HepG2 (cell line): ENCODE data around the gene MXRA8. TPM values are rescaled to one million over a fixed set of nuclear protein-coding genes. Genes with fewer than 3 reads are reported as not detected.

Experiments
- ATAC-seq: fragments of 200-7000 bp; cut with Tn5 transposase; 3 replicates; pipeline ENCODE4 v1.9.1; 2020; ENCODE audit warnings: mild to moderate bottlenecking, moderate library complexity
- BruUV-seq: library from RNA; stranded (reverse); fragments of 400-500 nt; replicated peaks from 2 replicates; lab custom pipeline; 2021; lab: Mats Ljungman, UMichigan
- CTCF ChIA-PET: fragments of 300-600 bp; formaldehyde crosslinking; extraction: SDS; loops from one replicate; lab custom pipeline; 2021; ENCODE audit warnings: low total read pairs, inconsistent platforms, low intra/inter-chr PET ratio; lab: Yijun Ruan, JAX
- POLR2A ChIA-PET: fragments of 350-600 bp; sonication (Branson Sonifier 250); formaldehyde crosslinking; loops from one replicate; lab custom pipeline; 2020; ENCODE audit warnings: antibody characterized with exemption, inconsistent platforms; lab: Yijun Ruan, JAX
- DNase-seq: peaks from one replicate; pipeline ENCODE4 v3.0.0-alpha.2; 2015; ENCODE audit warnings: low spot score
- FAIRE-seq: peaks from 3 replicates; lab custom pipeline; 2011; peaks lifted over from hg19 to GRCh38; lab: Jason Lieb, UNC
- H2AFZ ChIP-seq: one replicate; pipeline ENCODE4 v1.6.1; 2011; ENCODE audit warnings: low read length, inconsistent platforms
- H3K27ac ChIP-seq: fragments of 300-600 bp; 3 replicates; pipeline ENCODE4 v1.8.0; 2011; ENCODE audit warnings: mixed run types, mild to moderate bottlenecking, mixed read lengths, low read length, inconsistent platforms; ENCODE audit not compliant: insufficient read depth; ENCODE audit errors: extremely low read length
- H3K27me3 ChIP-seq, 2 experiments: fragments of 200-600 bp in 1 of 2; 2 replicates in 1 of 2; 3 replicates in 1 of 2; pipeline versions ENCODE4 v1.6.0 to v1.8.0; 2011; ENCODE audit warnings: low read length in 2 of 2, mild to moderate bottlenecking in 2 of 2, moderate library complexity in 2 of 2, inconsistent platforms in 1 of 2; ENCODE audit not compliant: insufficient read depth in 2 of 2, control insufficient read depth in 1 of 2
- H3K36me3 ChIP-seq, 2 experiments: fragments of 200-600 bp in 1 of 2; replicated peaks in 1 of 2; 2 replicates in 1 of 2; 3 replicates in 1 of 2; pipeline versions ENCODE4 v1.5.1 to v1.8.0; 2011; ENCODE audit warnings: low read length in 2 of 2, inconsistent platforms in 1 of 2; ENCODE audit not compliant: insufficient read depth in 2 of 2, control insufficient read depth in 1 of 2
- H3K4me1 ChIP-seq: 2 replicates; pipeline ENCODE4 v1.5.1; 2012; ENCODE audit warnings: low read length, inconsistent platforms; ENCODE audit not compliant: insufficient read depth
- H3K4me2 ChIP-seq: 2 replicates; pipeline ENCODE4 v1.6.0; 2011; ENCODE audit warnings: low read depth, low read length, inconsistent platforms
- H3K4me3 ChIP-seq, 3 experiments: fragments of 200-600 bp in 1 of 3; sonication (generic), shearing (Covaris generic) in 1 of 3; replicated peaks in 1 of 3; 2 replicates each; pipeline ENCODE4 v1.5.1; 2011 to 2016; ENCODE audit warnings: low read length in 3 of 3, inconsistent platforms in 2 of 3, low read depth in 2 of 3, mild to moderate bottlenecking in 2 of 3, control low read depth in 1 of 3, mixed read lengths in 1 of 3; ENCODE audit not compliant: insufficient read depth in 1 of 3
- H3K79me2 ChIP-seq: one replicate; pipeline ENCODE4 v1.6.1; 2011; ENCODE audit warnings: low read length, inconsistent platforms; ENCODE audit not compliant: insufficient read depth
- H3K9ac ChIP-seq: 2 replicates; pipeline ENCODE4 v1.6.0; 2011; ENCODE audit warnings: mild to moderate bottlenecking, low read depth, low read length, inconsistent platforms; ENCODE audit not compliant: insufficient read depth
- H3K9me3 ChIP-seq: 2 replicates; pipeline ENCODE4 v1.5.1; 2012; ENCODE audit warnings: mild to moderate bottlenecking, low read length
- H4K20me1 ChIP-seq: 2 replicates; pipeline ENCODE4 v1.6.0; 2011; ENCODE audit warnings: inconsistent platforms, mild to moderate bottlenecking, low read length, moderate library complexity; ENCODE audit not compliant: insufficient read depth
- ATF7-NPFF ChIP-seq: sonication (generic); formaldehyde crosslinking; IDR thresholded peaks from 2 replicates; pipeline ENCODE4 v1.8.1; 2023; ENCODE audit warnings: mild to moderate bottlenecking, low read depth, missing genetic modification reagents, moderate library complexity
- GZF1 ChIP-seq: sonication (generic); formaldehyde crosslinking; IDR thresholded peaks from 2 replicates; pipeline ENCODE4 v1.5.1; 2020; ENCODE audit warnings: mild to moderate bottlenecking, missing genetic modification reagents
- HNF4A ChIP-seq: sonication (generic); formaldehyde crosslinking; IDR thresholded peaks from 2 replicates; pipeline ENCODE4 v1.4.0; 2020; ENCODE audit warnings: missing genetic modification reagents
- KLF16 ChIP-seq, 2 experiments: sonication (generic) in 1 of 2; formaldehyde crosslinking in 1 of 2; IDR thresholded peaks; 2 replicates each; pipeline versions ENCODE4 v1.6.1 to v1.8.0; 2016 to 2023; ENCODE audit warnings: missing genetic modification reagents in 2 of 2, missing compliant biosample characterization in 1 of 2
- MEIS2 ChIP-seq: sonication (generic); formaldehyde crosslinking; IDR thresholded peaks from 2 replicates; pipeline ENCODE4 v1.9.0; 2021; ENCODE audit warnings: mild to moderate bottlenecking, missing genetic modification reagents
- MIXL1 ChIP-seq: IDR thresholded peaks from 2 replicates; pipeline ENCODE4 v1.6.1; 2016
- NAIF1 ChIP-seq: sonication (generic); formaldehyde crosslinking; IDR thresholded peaks from 2 replicates; pipeline ENCODE4 v1.5.0; 2020; ENCODE audit warnings: mild to moderate bottlenecking, missing genetic modification reagents, borderline replicate concordance
- NFATC3 ChIP-seq: sonication (generic); formaldehyde crosslinking; IDR thresholded peaks from 2 replicates; pipeline ENCODE4 v1.5.1; 2020; ENCODE audit warnings: mild to moderate bottlenecking, missing genetic modification reagents
- SIX1 ChIP-seq: sonication (generic); formaldehyde crosslinking; IDR thresholded peaks from 2 replicates; pipeline ENCODE4 v1.4.0; 2020; ENCODE audit warnings: missing genetic modification reagents, borderline replicate concordance
- THYN1 ChIP-seq: sonication (generic); formaldehyde crosslinking; IDR thresholded peaks from 2 replicates; pipeline ENCODE4 v1.8.1; 2023; ENCODE audit warnings: low read depth, mild to moderate bottlenecking, moderate library complexity, missing genetic modification reagents, borderline replicate concordance
- ZBTB20 ChIP-seq: sonication (generic); formaldehyde crosslinking; IDR thresholded peaks from 2 replicates; pipeline ENCODE4 v1.8.1; 2023; ENCODE audit warnings: missing genetic modification reagents, low read depth, mild to moderate bottlenecking, borderline replicate concordance
- ZFP36 ChIP-seq: fragments of 150-350 bp; IDR thresholded peaks from 2 replicates; pipeline ENCODE4 v1.6.1; 2018; ENCODE audit warnings: borderline replicate concordance, low read length, low read depth; ENCODE audit not compliant: partially characterized antibody
- ZMAT3 ChIP-seq: sonication (generic); formaldehyde crosslinking; conservative IDR thresholded peaks from 2 replicates; pipeline ENCODE4 v1.7.0; 2021; ENCODE audit warnings: missing genetic modification reagents
- ZNF326 ChIP-seq: sonication (generic); formaldehyde crosslinking; IDR thresholded peaks from 2 replicates; pipeline ENCODE4 v1.4.0; 2020; ENCODE audit warnings: missing genetic modification reagents, borderline replicate concordance
- ZNF329 ChIP-seq: sonication (generic); formaldehyde crosslinking; IDR thresholded peaks from 2 replicates; pipeline ENCODE4 v1.9.0; 2021; ENCODE audit warnings: low read depth, mild to moderate bottlenecking, missing genetic modification reagents
- ZNF34 ChIP-seq: sonication (generic); formaldehyde crosslinking; IDR thresholded peaks from 2 replicates; pipeline ENCODE4 v1.4.0; 2020; ENCODE audit warnings: mild to moderate bottlenecking, missing genetic modification reagents, borderline replicate concordance
- ZNF432 ChIP-seq: sonication (generic); formaldehyde crosslinking; IDR thresholded peaks from 2 replicates; pipeline ENCODE4 v1.5.0; 2020; ENCODE audit warnings: missing genetic modification reagents, mild to moderate bottlenecking, borderline replicate concordance
- ZNF546 ChIP-seq: sonication (generic); formaldehyde crosslinking; conservative IDR thresholded peaks from 2 replicates; pipeline ENCODE4 v1.8.1; 2023; ENCODE audit warnings: mild to moderate bottlenecking, missing genetic modification reagents
- ZNF552 ChIP-seq: sonication (generic); formaldehyde crosslinking; IDR thresholded peaks from 2 replicates; pipeline ENCODE4 v1.9.0; 2022; ENCODE audit warnings: missing genetic modification reagents, mild to moderate bottlenecking, borderline replicate concordance
- ZNF710 ChIP-seq: sonication (generic); formaldehyde crosslinking; IDR thresholded peaks from 2 replicates; pipeline ENCODE4 v1.5.0; 2020; ENCODE audit warnings: mild to moderate bottlenecking, missing genetic modification reagents, borderline replicate concordance
- WGBS: methylation state at CpG from one replicate; pipeline ENCODE4 v1.1.6; 2017; ENCODE audit warnings: low lambda C conversion rate; 5-methylcytosine and 5-hydroxymethylcytosine counted together
- in situ Hi-C: cut with HindIII; loops from 2 replicates; pipeline ENCODE4 v1.10.0; 2017; ENCODE audit warnings: low pct_unique_long_range_greater_than_20kb; ENCODE audit not compliant: extremely low pct_ligation_motif_present
- intact Hi-C: fragments of 100-400 bp; cut with micrococcal nuclease; formaldehyde crosslinking; loops from one replicate; pipeline ENCODE4 v1.10.0; 2022; ENCODE audit not compliant: unreplicated experiment
- polyA plus RNA-seq, 8 experiments: library from polyadenylated mRNA; depleted of rRNA in 3 of 8; stranded (reverse) in 7 of 8; unstranded in 1 of 8; fragments of >200 nt; fragmentation: Illumina TruSeq in 4 of 8; extraction: Trizol in 4 of 8; gene quantifications; 2 replicates each; pipeline versions ENCODE4 v1.2.1 to v1.2.3, GENCODE V29; 2011 to 2016; ENCODE audit warnings: low read depth in 4 of 8, missing spikeins in 1 of 8, mixed read lengths in 1 of 8; ENCODE audit not compliant: insufficient read depth in 1 of 8
- total RNA-seq, 5 experiments: library from RNA; depleted of rRNA; stranded (reverse); fragments of >200 nt; fragmentation: Illumina TruSeq; extraction: Trizol; gene quantifications; 2 replicates each; pipeline ENCODE4 v1.2.3, GENCODE V29; 2016; ENCODE audit warnings: low read depth in 1 of 5

The MXRA8 gene
- total and polyA plus RNA-seq, 2 of the 13 experiments (the other 11 are each of a cell fraction or from before 2014, with no cell fraction given), result 19.8 to 44.8 TPM

- Histone ChIP-seq H3K9me3 (no peaks in the 10 kb centered on the region), H3K79me2 (peaks cover 45% of the 10 kb centered on the region), H3K4me3 (peak overlapping the region; percentile 75 to 95 (median 89)), H3K9ac (peak overlapping the region; percentile 90), H3K4me1 (peaks cover 56% of the 10 kb centered on the region), H3K36me3 (peaks cover 10 to 42% of the 10 kb centered on the region in 2 experiments; a peak in 4 of 5 replicates), H4K20me1 (peaks cover 17% of the 10 kb centered on the region), H3K27me3 (no peaks in the 10 kb centered on the region), H3K27ac (peak overlapping the region; percentile 85), H2AFZ (no peak overlapping the region), H3K4me2 (peak overlapping the region; percentile 94)
- POLR2A ChIA-PET, result interaction anchor here (0.7 to 12.4 kb wide), 15 partner anchors 8 to 111 kb away, joined by 3 to 355 read pairs (median 15); partner anchors contain the start of genes ANKRD65, ATAD3A, AURKAIP1 and DVL1
- intact Hi-C loops, result loop anchor here (2.0 kb wide), 1 partner anchor 23 kb away; no protein-coding TSS in a partner anchor
- BruUV-seq, result no TSS peak
- in situ Hi-C loops, result loop anchor here (5.0 kb wide), 1 partner anchor 37 kb away; the partner anchor contains the start of gene VWA1
- FAIRE-seq (no peak), DNase-seq (no peak), ATAC-seq (peak; percentile 0; the same call in 2 of the 3 replicates)
- WGBS, result 4% methylated on average over 19 of the region's 34 CpGs
- CTCF ChIA-PET, result no interaction called here
- TF ChIP-seq ZMAT3 (peak; percentile 4; the same call in 1 of the 2 replicates), KLF16 (CRISPR knock-in tag; IDR thresholded peaks at IDR 0.05) (0 out of 4 replicates have a peak, but pooled peaks of 1 of the 2 experiments have one; percentile 47), THYN1 (CRISPR knock-in tag) (no peak), ZNF329 (CRISPR knock-in tag) (peak; percentile 0; the same call in 1 of the 2 replicates), GZF1 (CRISPR knock-in tag) (0 out of 2 replicates have a peak, but pooled peaks have one; percentile 37), ZFP36 (no peak), NFATC3 (peak; percentile 70; the same call in 1 of the 2 replicates), HNF4A (CRISPR knock-in tag) (no peak), ZNF432 (CRISPR knock-in tag) (peak; percentile 52; the same call in 1 of the 2 replicates), MIXL1 (CRISPR knock-in tag) (no peak), MEIS2 (CRISPR knock-in tag) (no peak), ZNF552 (CRISPR knock-in tag) (0 out of 2 replicates have a peak, but pooled peaks have one; percentile 4), ZNF710 (CRISPR knock-in tag) (no peak), ZNF326 (no peak), ZNF34 (CRISPR knock-in tag) (no peak; the same call in 1 of the 2 replicates), SIX1 (CRISPR knock-in tag) (no peak), ATF7-NPFF (CRISPR knock-in tag) (peak; percentile 73; the same call in 1 of the 2 replicates), ZNF546 (CRISPR knock-in tag) (0 out of 2 replicates have a peak, but pooled peaks have one; percentile 3), ZBTB20 (no peak), NAIF1 (CRISPR knock-in tag) (no peak)
Measured at GRCh38 chr1:1399872-1400575, 41.7 kb upstream of the MXRA8 start.
